ENCODE measurements around the gene ARL3. TPM values are rescaled to one million over a fixed set of nuclear protein-coding genes. Genes with fewer than 3 reads are reported as not detected.

ARL3 gene
- total and polyA plus RNA-seq, 2 experiments from 2014 or later: 8.5 to 22.6 TPM

DNA sequence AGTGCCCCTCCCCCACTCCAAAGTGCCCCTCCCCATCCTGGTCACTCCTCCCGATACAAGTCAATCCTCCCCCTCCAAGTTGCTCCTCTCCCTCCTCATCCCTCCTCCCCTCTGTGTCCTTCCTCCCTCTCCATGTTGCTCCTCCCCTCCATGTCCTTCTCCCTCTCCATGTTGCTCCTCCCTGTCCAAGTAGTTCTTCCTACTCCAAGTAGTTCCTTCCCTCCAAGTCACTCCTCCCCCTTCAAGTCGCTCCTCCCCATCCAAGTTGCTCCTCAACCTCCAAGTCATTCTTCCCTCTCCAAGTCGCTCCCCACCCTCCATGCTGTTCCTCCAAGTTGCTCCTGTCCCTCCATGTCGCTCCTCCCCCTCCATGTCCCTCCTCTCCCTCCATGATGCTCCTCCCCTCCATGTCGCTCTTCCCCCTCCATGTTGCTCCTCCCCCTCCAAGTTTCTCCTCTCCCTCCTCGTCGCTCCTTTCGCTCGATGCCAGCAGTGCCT, 20.9 kb upstream of the ARL3 start (continued):
- TF ChIP-seq, protein P1, sequence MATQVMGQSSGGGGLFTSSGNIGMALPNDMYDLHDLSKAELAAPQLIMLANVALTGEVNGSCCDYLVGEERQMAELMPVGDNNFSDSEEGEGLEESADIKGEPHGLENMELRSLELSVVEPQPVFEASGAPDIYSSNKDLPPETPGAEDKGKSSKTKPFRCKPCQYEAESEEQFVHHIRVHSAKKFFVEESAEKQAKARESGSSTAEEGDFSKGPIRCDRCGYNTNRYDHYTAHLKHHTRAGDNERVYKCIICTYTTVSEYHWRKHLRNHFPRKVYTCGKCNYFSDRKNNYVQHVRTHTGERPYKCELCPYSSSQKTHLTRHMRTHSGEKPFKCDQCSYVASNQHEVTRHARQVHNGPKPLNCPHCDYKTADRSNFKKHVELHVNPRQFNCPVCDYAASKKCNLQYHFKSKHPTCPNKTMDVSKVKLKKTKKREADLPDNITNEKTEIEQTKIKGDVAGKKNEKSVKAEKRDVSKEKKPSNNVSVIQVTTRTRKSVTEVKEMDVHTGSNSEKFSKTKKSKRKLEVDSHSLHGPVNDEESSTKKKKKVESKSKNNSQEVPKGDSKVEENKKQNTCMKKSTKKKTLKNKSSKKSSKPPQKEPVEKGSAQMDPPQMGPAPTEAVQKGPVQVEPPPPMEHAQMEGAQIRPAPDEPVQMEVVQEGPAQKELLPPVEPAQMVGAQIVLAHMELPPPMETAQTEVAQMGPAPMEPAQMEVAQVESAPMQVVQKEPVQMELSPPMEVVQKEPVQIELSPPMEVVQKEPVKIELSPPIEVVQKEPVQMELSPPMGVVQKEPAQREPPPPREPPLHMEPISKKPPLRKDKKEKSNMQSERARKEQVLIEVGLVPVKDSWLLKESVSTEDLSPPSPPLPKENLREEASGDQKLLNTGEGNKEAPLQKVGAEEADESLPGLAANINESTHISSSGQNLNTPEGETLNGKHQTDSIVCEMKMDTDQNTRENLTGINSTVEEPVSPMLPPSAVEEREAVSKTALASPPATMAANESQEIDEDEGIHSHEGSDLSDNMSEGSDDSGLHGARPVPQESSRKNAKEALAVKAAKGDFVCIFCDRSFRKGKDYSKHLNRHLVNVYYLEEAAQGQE (IDR thresholded peaks at IDR 0.05; ENCODE audit: unreplicated experiment): no peak
- TF ChIP-seq EZH2 (IDR thresholded peaks at IDR 0.05; ENCODE audit: low read depth, unreplicated experiment): no peak
- TF ChIP-seq, protein P2, sequence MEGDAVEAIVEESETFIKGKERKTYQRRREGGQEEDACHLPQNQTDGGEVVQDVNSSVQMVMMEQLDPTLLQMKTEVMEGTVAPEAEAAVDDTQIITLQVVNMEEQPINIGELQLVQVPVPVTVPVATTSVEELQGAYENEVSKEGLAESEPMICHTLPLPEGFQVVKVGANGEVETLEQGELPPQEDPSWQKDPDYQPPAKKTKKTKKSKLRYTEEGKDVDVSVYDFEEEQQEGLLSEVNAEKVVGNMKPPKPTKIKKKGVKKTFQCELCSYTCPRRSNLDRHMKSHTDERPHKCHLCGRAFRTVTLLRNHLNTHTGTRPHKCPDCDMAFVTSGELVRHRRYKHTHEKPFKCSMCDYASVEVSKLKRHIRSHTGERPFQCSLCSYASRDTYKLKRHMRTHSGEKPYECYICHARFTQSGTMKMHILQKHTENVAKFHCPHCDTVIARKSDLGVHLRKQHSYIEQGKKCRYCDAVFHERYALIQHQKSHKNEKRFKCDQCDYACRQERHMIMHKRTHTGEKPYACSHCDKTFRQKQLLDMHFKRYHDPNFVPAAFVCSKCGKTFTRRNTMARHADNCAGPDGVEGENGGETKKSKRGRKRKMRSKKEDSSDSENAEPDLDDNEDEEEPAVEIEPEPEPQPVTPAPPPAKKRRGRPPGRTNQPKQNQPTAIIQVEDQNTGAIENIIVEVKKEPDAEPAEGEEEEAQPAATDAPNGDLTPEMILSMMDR (conservative IDR thresholded peaks at IDR 0.05; ENCODE audit: low read depth in 2 of 2): no peak
- TF ChIP-seq POLR2AphosphoS5 (IDR thresholded peaks at IDR 0.05; ENCODE audit: low read depth): no peak
- TF ChIP-seq STAT1 (IDR thresholded peaks at IDR 0.05; ENCODE audit: unreplicated experiment): no peak
- TF ChIP-seq NANOG (IDR thresholded peaks at IDR 0.05; ENCODE audit: borderline replicate concordance): no peak
- no peak for TF ChIP-seq CREB1 (CRISPR knock-in tag; IDR thresholded peaks at IDR 0.05; ENCODE audit: low read depth)
- no peak for TF ChIP-seq ZNF331 (CRISPR knock-in tag; IDR thresholded peaks at IDR 0.05; ENCODE audit: low read depth)
- TF ChIP-seq ZNF114 (CRISPR knock-in tag; IDR thresholded peaks at IDR 0.05): no peak
- TF ChIP-seq JUNB (IDR thresholded peaks at IDR 0.05; ENCODE audit: unreplicated experiment): no peak

DNA sequence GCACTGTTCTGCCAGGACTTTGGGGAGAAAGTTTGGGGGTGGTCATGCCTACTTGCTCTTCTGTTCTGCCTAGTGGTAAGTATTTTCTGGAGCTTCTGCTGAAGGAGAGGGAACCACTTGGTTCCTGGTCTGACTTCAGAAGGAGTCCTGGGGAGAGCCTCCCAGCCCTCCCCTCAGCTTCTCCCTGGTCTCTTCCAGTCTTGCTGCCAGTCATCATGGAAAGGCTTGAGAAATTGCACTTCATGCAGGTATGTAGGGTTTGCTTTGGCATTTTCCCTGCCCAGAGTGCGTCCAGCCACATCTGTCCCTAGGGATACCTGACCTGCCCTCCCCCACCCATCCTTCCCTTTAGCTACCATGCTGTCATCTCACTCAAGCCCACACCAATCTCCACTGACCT, 18.5 kb upstream of the ARL3 start:
- peaks cover 13% of the 10 kb centered on the region for H3K4me1 Mint-ChIP-seq
- Histone ChIP-seq H3K79me2 (replicated peaks; ENCODE audit: insufficient read depth) (no peaks in the 10 kb centered on the region), H4K20me1 (replicated peaks; ENCODE audit: insufficient read depth) (peaks cover 5% of the 10 kb centered on the region), H3K4me2 (no peak overlapping the region), H3K27me3 (ENCODE audit: insufficient read depth) (no peaks in the 10 kb centered on the region), H3K27ac (ENCODE audit: low read depth) (no peak overlapping the region), H2AFZ (no peak overlapping the region), H3K36me3 (ENCODE audit: insufficient read depth) (peaks cover 19% of the 10 kb centered on the region), H3K4me1 (ENCODE audit: insufficient read depth) (no peaks in the 10 kb centered on the region), H3K4me3 (no peak overlapping the region), H3F3A (replicated peaks; ENCODE audit: low read depth) (peaks cover 4% of the 10 kb centered on the region), H3K9me2 (ENCODE audit: insufficient read depth) (no peaks in the 10 kb centered on the region)
- H3K9me3 Mint-ChIP-seq: no peaks in the 10 kb centered on the region
- no peak for ATAC-seq
- no peak overlapping the region for H3K27ac Mint-ChIP-seq
- H3K36me3 Mint-ChIP-seq (ENCODE audit: low read depth): peaks cover 74% of the 10 kb centered on the region
- peaks cover 3% of the 10 kb centered on the region for H3K27me3 Mint-ChIP-seq (ENCODE audit: insufficient read depth, low read depth, poor library complexity)
- no peak for DNase-seq (ENCODE audit: low spot score)
- no peak overlapping the region for H3K4me3 Mint-ChIP-seq
- TF ChIP-seq, protein P3, sequence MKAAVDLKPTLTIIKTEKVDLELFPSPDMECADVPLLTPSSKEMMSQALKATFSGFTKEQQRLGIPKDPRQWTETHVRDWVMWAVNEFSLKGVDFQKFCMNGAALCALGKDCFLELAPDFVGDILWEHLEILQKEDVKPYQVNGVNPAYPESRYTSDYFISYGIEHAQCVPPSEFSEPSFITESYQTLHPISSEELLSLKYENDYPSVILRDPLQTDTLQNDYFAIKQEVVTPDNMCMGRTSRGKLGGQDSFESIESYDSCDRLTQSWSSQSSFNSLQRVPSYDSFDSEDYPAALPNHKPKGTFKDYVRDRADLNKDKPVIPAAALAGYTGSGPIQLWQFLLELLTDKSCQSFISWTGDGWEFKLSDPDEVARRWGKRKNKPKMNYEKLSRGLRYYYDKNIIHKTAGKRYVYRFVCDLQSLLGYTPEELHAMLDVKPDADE (IDR thresholded peaks at IDR 0.05): no peak
- TF ChIP-seq NANOG (IDR thresholded peaks at IDR 0.05; ENCODE audit: borderline replicate concordance) (no peak), EZH2 (IDR thresholded peaks at IDR 0.05; ENCODE audit: low read depth, unreplicated experiment) (no peak)
